ENCODE data around the gene CATSPER1.

CATSPER1 gene

DNA sequence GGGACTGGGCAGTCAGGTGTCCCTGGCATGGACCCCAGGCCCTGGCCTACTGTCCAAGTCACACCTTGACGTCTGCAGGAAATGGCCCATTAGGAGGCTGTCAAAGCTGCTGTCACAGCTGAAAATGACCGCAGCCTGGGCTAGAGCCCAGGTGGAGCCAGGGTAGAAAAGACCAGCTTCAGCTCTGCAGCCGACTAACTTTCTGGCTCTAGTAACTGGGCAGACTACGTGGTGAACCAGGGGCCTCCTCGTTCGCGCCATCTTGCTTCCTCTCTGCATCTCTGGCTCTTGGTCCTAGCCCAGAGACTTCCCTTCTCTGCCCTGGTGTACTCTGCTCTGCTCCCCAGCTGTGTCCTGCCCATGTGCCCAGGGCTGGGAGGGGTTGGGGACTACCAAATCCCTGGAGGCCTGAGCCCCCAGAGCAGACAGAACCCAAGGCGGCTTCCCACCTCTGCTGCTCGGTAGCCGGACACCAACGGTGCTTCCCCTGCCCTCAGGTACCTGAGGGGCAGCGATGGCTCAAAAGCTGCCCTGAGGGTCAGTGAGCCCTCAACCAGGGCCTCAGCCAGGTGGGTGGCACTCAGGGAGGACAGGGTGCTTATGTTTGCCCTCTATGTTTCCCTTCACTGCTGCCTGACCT, 45.1 kb downstream of the CATSPER1 start:
- Mint-ChIP-seq H3K36me3 (ENCODE audit: low read depth) (no peaks in the 10 kb centered on the region), H3K27ac (no peak overlapping the region), H3K4me1 (no peaks in the 10 kb centered on the region), H3K9me3 (no peaks in the 10 kb centered on the region), H3K27me3 (no peaks in the 10 kb centered on the region), H3K4me3 (no peak overlapping the region)
- no peak for ATAC-seq
- no peak for DNase-seq

DNA sequence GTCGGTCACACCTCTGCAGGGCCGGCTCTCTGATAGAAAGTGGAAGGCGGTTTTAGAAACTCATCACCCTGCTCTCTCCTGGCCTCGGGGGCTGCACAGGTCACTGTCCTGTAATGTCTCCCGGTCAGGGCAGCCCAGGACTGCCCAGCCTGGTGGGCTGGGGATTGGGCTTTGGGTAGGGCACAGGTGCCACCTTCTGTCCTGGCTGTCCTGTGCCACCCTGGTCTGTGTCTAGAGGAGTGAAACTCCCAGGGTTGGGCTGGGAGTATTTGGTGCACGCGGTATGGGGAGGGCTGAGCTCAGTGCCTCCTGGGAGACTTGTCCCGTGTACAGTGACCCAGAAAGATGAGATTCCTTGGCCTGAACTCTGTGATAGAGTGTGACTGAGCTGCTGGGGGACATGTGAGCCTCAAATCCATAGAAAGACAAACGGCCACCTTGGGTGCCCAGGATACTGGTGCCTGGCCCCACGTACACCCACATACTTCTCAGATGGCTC, 47.0 kb downstream of the CATSPER1 start:
- no peak overlapping the region for H3K27ac Mint-ChIP-seq
- H3K4me1 Mint-ChIP-seq: no peaks in the 10 kb centered on the region
- H3K4me3 Mint-ChIP-seq: no peak overlapping the region
- ATAC-seq (no peak), DNase-seq (no peak)
- no peaks in the 10 kb centered on the region for H3K27me3 Mint-ChIP-seq
- H3K9me3 Mint-ChIP-seq: no peaks in the 10 kb centered on the region
- H3K36me3 Mint-ChIP-seq (ENCODE audit: low read depth): peaks cover 6% of the 10 kb centered on the region

DNA sequence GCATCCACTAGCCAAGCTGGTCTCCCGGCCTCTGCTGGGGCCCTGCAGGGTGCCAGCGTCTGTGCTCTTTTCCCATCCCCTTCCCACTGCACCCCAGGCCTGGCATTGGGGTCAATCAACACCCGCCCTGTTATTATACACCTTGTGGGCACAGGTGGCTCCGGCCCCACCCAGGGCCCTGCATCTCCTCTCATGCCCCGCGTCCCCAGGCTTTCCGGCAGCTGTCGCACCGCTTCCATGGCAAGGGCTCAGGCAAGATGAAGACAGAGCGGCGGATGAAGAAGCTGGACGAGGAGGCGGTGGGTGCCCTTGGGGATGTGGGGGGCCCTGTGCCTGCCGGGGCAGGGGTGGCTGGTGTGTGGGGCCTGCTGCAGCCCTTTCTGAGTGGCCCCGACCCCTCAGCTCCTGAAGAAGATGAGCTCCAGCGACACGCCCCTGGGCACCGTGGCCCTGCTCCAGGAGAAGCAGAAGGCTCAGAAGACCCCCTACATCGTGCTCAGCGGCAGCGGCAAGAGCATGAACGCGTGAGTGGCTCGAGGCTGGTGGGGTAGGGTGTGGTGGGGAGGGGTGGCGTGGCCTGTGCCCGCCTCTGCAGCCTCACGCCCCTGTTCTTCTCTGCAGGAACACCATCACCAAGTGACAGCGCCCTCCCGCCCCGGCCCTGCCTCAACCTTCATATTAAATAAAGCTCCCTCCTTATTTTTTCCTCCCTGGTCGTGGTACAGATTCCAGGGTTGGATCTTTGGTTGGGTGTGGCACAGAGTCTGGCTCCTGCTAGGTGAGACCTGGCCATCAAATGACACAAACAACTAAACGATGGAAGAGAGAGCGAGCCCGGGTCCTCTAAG, 47.7 kb downstream of the CATSPER1 start:
- DNase-seq (no peak), ATAC-seq (no peak)
- Mint-ChIP-seq H3K27ac (no peak overlapping the region), H3K4me1 (no peaks in the 10 kb centered on the region), H3K9me3 (no peaks in the 10 kb centered on the region), H3K4me3 (no peak overlapping the region), H3K36me3 (ENCODE audit: low read depth) (peaks cover 8% of the 10 kb centered on the region), H3K27me3 (no peaks in the 10 kb centered on the region)

DNA sequence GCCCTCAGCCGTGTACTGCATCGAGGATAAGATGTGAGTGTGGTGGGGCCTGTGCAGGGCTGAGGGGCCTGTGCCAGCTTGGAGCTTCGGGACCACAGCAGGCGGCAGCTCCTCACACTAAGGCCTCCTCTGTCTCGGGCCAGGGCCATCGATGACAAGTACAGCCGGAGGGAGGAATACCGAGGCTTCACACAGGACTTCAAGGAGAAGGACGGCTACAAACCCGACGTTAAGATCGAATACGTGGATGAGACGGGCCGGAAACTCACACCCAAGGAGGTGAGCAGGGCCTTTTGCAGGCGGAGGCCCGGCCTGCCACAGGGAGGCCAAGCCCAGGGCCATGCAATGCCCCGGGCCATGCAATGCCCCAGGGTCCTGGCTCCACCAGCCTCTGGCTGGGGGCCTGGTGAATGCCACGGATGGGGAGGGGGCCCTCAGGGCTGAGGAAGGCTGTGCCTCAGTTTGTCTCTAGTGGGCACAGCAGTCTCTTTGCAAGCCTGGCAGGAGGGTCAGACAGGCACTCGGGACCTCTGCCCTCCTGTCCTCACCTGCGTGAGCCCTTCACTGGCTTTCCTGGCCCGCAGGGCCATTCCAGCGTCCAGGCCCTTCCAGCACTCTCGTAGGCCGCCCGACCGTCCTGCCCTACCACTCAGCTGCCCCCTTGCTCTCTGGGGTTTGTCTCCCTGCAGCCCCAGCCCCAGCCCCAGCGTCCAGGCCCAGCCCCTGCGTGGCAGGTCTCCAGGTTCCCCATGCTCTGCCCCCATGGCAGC, 48.5 kb downstream of the CATSPER1 start:
- H3K36me3 Mint-ChIP-seq (ENCODE audit: low read depth): peaks cover 12% of the 10 kb centered on the region

DNA sequence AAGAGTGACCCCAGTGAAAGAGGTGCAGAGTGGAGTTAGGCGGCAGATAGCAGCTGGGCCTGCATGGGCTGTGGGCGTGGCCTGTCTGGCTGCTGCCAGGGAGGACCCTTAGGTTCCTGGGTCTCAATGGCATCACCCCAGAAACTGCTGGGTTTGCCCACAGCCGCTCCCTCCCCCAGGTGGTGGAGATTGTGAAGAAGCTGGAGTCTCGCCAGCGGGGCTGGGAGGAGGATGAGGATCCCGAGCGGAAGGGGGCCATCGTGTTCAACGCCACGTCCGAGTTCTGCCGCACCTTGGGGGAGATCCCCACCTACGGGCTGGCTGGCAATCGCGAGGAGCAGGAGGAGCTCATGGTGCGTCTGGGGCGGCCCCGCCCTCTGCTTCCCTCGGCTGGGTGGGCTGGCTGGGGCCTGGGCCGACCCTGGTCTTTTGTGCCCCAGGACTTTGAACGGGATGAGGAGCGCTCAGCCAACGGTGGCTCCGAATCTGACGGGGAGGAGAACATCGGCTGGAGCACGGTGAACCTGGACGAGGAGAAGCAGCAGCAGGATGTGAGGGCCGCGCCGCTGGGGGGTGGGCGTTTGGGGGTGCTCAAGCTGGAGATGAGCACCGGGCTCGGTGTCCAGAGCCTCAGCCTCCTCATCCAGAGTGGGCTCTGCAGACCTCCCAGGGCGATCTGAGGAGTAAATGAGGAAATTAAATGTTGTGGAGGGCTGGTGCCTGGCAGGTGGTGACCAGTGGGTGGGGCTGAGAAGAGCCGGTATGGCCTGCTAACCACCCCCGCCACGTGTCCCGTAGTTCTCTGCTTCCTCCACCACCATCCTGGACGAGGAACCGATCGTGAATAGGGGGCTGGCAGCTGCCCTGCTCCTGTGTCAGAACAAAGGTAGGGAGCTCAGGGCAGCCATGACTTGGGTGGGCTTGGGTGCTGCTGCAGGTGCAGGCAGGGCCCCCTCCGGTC, 49.8 kb downstream of the CATSPER1 start:
- DNase-seq (no peak), ATAC-seq (no peak)
- H3K4me1 Mint-ChIP-seq: no peaks in the 10 kb centered on the region
- H3K4me3 Mint-ChIP-seq: no peak overlapping the region
- H3K27ac Mint-ChIP-seq: no peak overlapping the region
- peaks cover 18% of the 10 kb centered on the region for H3K36me3 Mint-ChIP-seq (ENCODE audit: low read depth)
- no peaks in the 10 kb centered on the region for H3K9me3 Mint-ChIP-seq
- no peaks in the 10 kb centered on the region for H3K27me3 Mint-ChIP-seq

More for the DNA sequence above, 48.5 kb downstream of the CATSPER1 start:
- no peak for ATAC-seq
- Mint-ChIP-seq H3K27me3 (no peaks in the 10 kb centered on the region), H3K27ac (no peak overlapping the region), H3K4me1 (no peaks in the 10 kb centered on the region), H3K9me3 (no peaks in the 10 kb centered on the region), H3K4me3 (no peak overlapping the region)
- DNase-seq: no peak

DNA sequence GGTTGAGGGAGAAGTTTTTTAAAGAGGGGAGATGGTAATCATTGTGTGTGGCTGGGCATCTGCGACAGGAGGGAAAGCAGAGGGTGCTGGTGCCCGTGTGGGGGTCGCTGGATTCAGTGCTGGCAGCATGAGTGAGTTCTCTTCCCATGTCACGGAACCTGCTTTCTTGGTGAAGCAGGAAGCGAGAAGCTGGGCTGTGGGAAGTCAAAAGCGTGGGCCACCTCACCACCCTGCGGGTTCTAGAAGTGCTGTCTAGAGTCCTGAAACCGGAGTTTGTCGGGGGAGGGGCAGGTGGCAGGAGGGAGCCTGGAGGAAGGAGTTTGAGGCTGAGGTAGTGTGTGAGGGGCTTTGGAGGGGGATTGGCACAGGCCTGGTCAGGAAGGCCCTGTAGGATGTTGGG, 50.5 kb downstream of the CATSPER1 start:
- no peaks in the 10 kb centered on the region for H3K9me3 Mint-ChIP-seq
- ATAC-seq (no peak), DNase-seq (no peak)
- no peaks in the 10 kb centered on the region for H3K4me1 Mint-ChIP-seq
- H3K36me3 Mint-ChIP-seq (ENCODE audit: low read depth): peaks cover 18% of the 10 kb centered on the region
- H3K27me3 Mint-ChIP-seq: no peaks in the 10 kb centered on the region
- H3K27ac Mint-ChIP-seq: peak overlapping the region; percentile 26
- no peak overlapping the region for H3K4me3 Mint-ChIP-seq

GRCh38 chr11:65973439-65974110, 52.7 kb downstream of the CATSPER1 start:
- H3K9me3 Mint-ChIP-seq: no peaks in the 10 kb centered on the region
- no peak overlapping the region for H3K27ac Mint-ChIP-seq
- ATAC-seq (peak; percentile 16), DNase-seq (no peak)
- no peak overlapping the region for H3K4me3 Mint-ChIP-seq
- peaks cover 31% of the 10 kb centered on the region for H3K36me3 Mint-ChIP-seq (ENCODE audit: low read depth)
- H3K4me1 Mint-ChIP-seq: peaks cover 3% of the 10 kb centered on the region
- no peaks in the 10 kb centered on the region for H3K27me3 Mint-ChIP-seq

DNA sequence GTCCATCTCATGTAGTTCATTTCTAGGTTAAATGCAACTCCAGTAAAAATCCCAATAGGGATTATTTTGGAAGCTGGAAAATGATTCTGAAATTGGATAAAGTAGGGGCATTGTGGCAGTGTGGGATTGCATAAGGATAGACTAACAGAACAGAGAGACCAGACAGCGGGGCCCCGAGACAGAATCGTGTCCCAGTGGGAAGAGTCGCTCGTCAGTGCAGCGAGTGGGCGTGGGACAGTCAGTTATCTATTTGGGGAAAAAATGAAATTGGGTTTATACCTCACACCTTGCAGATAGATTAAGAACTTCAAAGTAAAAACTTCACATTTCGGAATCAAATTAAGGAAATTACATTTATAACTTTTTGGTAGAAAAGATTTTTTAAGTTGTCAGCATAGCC, 54.2 kb downstream of the CATSPER1 start:
- Mint-ChIP-seq H3K4me1 (peaks cover 5% of the 10 kb centered on the region), H3K36me3 (ENCODE audit: low read depth) (peaks cover 37% of the 10 kb centered on the region), H3K9me3 (no peaks in the 10 kb centered on the region), H3K4me3 (no peak overlapping the region), H3K27me3 (no peaks in the 10 kb centered on the region), H3K27ac (no peak overlapping the region)
- ATAC-seq: no peak
- no peak for DNase-seq

DNA sequence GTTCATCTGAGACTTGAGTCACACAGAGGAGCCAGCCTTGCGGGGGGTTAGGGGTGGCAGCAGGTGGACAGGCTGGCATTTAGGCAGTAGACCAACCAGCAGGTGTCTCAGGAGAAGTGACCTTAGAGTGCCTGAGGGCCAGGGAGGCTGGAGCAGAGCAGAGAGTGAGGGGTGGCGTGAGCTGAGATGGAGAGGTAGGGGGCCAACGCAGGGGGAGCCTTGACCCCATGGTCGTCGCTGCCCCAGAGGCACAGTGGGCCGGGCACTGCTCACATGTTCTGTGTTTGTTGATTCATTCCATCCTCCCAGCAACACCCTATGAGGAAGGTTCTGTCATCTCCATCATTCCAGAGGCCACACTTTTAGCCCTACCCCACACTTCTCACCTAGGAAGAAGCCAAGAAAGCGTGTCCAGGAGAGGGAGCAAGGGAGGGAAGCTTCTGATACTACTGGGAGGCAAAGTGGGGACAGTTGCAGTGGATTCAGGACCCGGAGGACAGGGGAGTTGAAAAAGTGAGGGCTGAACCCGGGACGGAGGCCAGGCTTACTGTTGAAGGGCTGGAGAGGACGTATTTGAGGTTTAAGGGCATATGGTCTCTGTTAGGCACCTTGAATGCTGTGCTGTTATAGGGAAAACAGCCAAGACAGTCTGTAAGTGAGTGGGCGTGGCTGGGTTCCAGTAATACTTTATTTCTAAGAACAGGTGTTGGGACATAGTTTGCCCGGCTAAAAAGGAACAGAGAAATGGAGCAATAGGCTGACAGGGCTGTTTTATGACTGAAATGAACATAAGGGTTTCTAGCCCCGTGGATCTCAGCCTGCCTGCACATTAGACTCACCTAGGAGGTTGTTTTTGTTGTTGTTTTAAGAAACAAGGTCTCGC, 57.4 kb downstream of the CATSPER1 start:
- H3K4me1 Mint-ChIP-seq: peaks cover 7% of the 10 kb centered on the region
- DNase-seq: no peak
- no peak for ATAC-seq
- H3K36me3 Mint-ChIP-seq (ENCODE audit: low read depth): peaks cover 43% of the 10 kb centered on the region
- no peaks in the 10 kb centered on the region for H3K9me3 Mint-ChIP-seq
- H3K27me3 Mint-ChIP-seq: no peaks in the 10 kb centered on the region
- no peak overlapping the region for H3K27ac Mint-ChIP-seq
- H3K4me3 Mint-ChIP-seq: no peak overlapping the region

GRCh38 chr11:65967329-65967934, 58.8 kb downstream of the CATSPER1 start:
- ATAC-seq: no peak
- no peak for DNase-seq
- Mint-ChIP-seq H3K27ac (no peak overlapping the region), H3K36me3 (ENCODE audit: low read depth) (peaks cover 44% of the 10 kb centered on the region), H3K9me3 (no peaks in the 10 kb centered on the region), H3K4me1 (peaks cover 20% of the 10 kb centered on the region), H3K4me3 (no peak overlapping the region), H3K27me3 (no peaks in the 10 kb centered on the region)

Measured in activated naive CD8-positive, alpha-beta T cell treated with anti-CD3 and anti-CD28 coated beads, Interleukin-2, amount 50 U/mL, for 24 hours (primary cell).